Right forelimb (tissue), 1 donor: ENCODE measurements around the gene IER3IP1.
"Not testable (repeated sequence)": the region's sequence is repeated elsewhere in the genome, so short reads cannot be mapped to it uniquely, and the experiment has no call there.

ENCODE experiments used
- DNase-seq: peaks from one replicate; pipeline ENCODE4 v3.0.0-alpha.2; 2018

Gene IER3IP1

GRCh38 chr18:47175898-47176575 lies at the start of gene IER3IP1:
TSS of gene IER3IP1 (minus strand) at chr18:47176364. CDS start at chr18:47176277, 87 bp downstream.
- DNase-seq = peak; percentile 94

GRCh38 chr18:47215554-47216138 lies 39.5 kb upstream of the IER3IP1 start:
- DNase-seq = no peak

GRCh38 chr18:47209171-47209570 lies 33.0 kb upstream of the IER3IP1 start:
- no peak for DNase-seq

GRCh38 chr18:47206945-47207637 lies 30.9 kb upstream of the IER3IP1 start:
- DNase-seq = no peak

GRCh38 chr18:47204908-47205522 lies 28.9 kb upstream of the IER3IP1 start:
- DNase-seq = no peak

GRCh38 chr18:47203626-47204464 lies 27.7 kb upstream of the IER3IP1 start:
- no peak for DNase-seq

- not testable (repeated sequence) for DNase-seq
Measured at GRCh38 chr18:47195961-47196360, 19.8 kb upstream of the IER3IP1 start.

GRCh38 chr18:47191961-47192360 lies 15.8 kb upstream of the IER3IP1 start:
- DNase-seq = no peak

GRCh38 chr18:47187721-47188120 lies 11.6 kb upstream of the IER3IP1 start:
- DNase-seq = no peak

- no peak for DNase-seq
Measured at GRCh38 chr18:47184419-47185050, 8.4 kb upstream of the IER3IP1 start.

- not testable (repeated sequence) for DNase-seq
Measured at GRCh38 chr18:47182156-47182555, 6.0 kb upstream of the IER3IP1 start.

- DNase-seq = no peak
Measured at GRCh38 chr18:47180765-47181164, 4.6 kb upstream of the IER3IP1 start.

GRCh38 chr18:47179520-47179919 lies 3.4 kb upstream of the IER3IP1 start:
- DNase-seq = no peak

GRCh38 chr18:47175283-47175897 lies 774 bp downstream of the IER3IP1 start:
- peak; percentile 61 for DNase-seq

- DNase-seq = no peak
Measured at GRCh38 chr18:47174545-47175116, 1.5 kb downstream of the IER3IP1 start.

GRCh38 chr18:47172476-47172875 lies 3.7 kb downstream of the IER3IP1 start:
- DNase-seq = no peak

- DNase-seq = no peak
Measured at GRCh38 chr18:47168913-47169312, 7.3 kb downstream of the IER3IP1 start.

- DNase-seq = no peak
Measured at GRCh38 chr18:47168509-47168908, 7.7 kb downstream of the IER3IP1 start.

GRCh38 chr18:47166294-47166693 lies 9.9 kb downstream of the IER3IP1 start:
- no peak for DNase-seq

- DNase-seq = no peak
Measured at GRCh38 chr18:47163241-47163640, 12.9 kb downstream of the IER3IP1 start.

GRCh38 chr18:47160256-47160655 lies 15.9 kb downstream of the IER3IP1 start:
- no peak for DNase-seq
